IMR-90 (cell line): Measurements from ENCODE around the gene ADM5. TPM values are rescaled to one million over a fixed set of nuclear protein-coding genes. Genes with fewer than 3 reads are reported as not detected.

Source experiments
- ATAC-seq: fragments of 200-7000 bp; cut with Tn5 transposase; 2 replicates; pipeline ENCODE4 v1.9.1; 2020; ENCODE audit warnings: low read depth, mild to moderate bottlenecking, moderate library complexity
- BruUV-seq: library from RNA; stranded (reverse); fragments of 400-500 nt; replicated peaks from 2 replicates; lab custom pipeline; 2021; lab: Mats Ljungman, UMichigan
- CTCF ChIA-PET: fragments of 300-600 bp; formaldehyde crosslinking; extraction: SDS; loops from one replicate; lab custom pipeline; 2021; ENCODE audit warnings: antibody characterized with exemption; lab: Yijun Ruan, JAX
- POLR2A ChIA-PET: fragments of 300-600 bp; sonication (Branson Sonifier 250); formaldehyde crosslinking; loops from one replicate; lab custom pipeline; 2022; ENCODE audit warnings: antibody characterized with exemption; ENCODE audit not compliant: unreplicated experiment; lab: Charles Lee
- DNase-seq: peaks from one replicate; pipeline ENCODE4 v3.0.0; 2013
- H2AFZ ChIP-seq: replicated peaks from 2 replicates; pipeline ENCODE3; 2013; ENCODE audit warnings: low read length, mild to moderate bottlenecking; ENCODE audit not compliant: poor library complexity
- H2AK5ac ChIP-seq: 2 replicates; pipeline ENCODE4 v1.6.1; 2013; ENCODE audit warnings: low read depth, low read length, inconsistent platforms
- H2AK9ac ChIP-seq: replicated peaks from 2 replicates; pipeline ENCODE3; 2013; ENCODE audit warnings: mild to moderate bottlenecking, low read depth, low read length, moderate library complexity; ENCODE audit not compliant: poor library complexity
- H2BK120ac ChIP-seq: 2 replicates; pipeline ENCODE4 v1.6.1; 2013; ENCODE audit warnings: low read depth, low read length, inconsistent platforms
- H2BK15ac ChIP-seq: 3 replicates; pipeline ENCODE4 v1.6.1; 2013; ENCODE audit warnings: low read depth, low read length, inconsistent platforms
- H2BK20ac ChIP-seq: 2 replicates; pipeline ENCODE4 v1.6.1; 2013; ENCODE audit warnings: low read depth, mild to moderate bottlenecking, inconsistent platforms, low read length, moderate library complexity
- H2BK5ac ChIP-seq: 2 replicates; pipeline ENCODE4 v1.6.1; 2013; ENCODE audit warnings: mild to moderate bottlenecking, low read depth, low read length, inconsistent platforms; ENCODE audit not compliant: poor library complexity, severe bottlenecking
- H3K14ac ChIP-seq: replicated peaks from 2 replicates; pipeline ENCODE4 v1.6.1; 2013; ENCODE audit warnings: low read depth, low read length, inconsistent platforms
- H3K18ac ChIP-seq: 2 replicates; pipeline ENCODE4 v1.6.1; 2013; ENCODE audit warnings: low read depth, low read length, control low read depth
- H3K23ac ChIP-seq: 2 replicates; pipeline ENCODE4 v1.6.1; 2013; ENCODE audit warnings: low read depth, low read length, inconsistent platforms
- H3K27ac ChIP-seq: 2 replicates; pipeline ENCODE4 v1.5.1; 2013; ENCODE audit warnings: mild to moderate bottlenecking, control low read depth, low read length; ENCODE audit not compliant: insufficient read depth
- H3K27me3 ChIP-seq: 2 replicates; pipeline ENCODE4 v1.6.1; 2013; ENCODE audit warnings: low read length; ENCODE audit not compliant: control insufficient read depth, insufficient read depth
- H3K36me3 ChIP-seq: 2 replicates; pipeline ENCODE4 v1.6.1; 2013; ENCODE audit warnings: low read length, mixed read lengths; ENCODE audit not compliant: control insufficient read depth, insufficient read depth
- H3K4ac ChIP-seq: 2 replicates; pipeline ENCODE4 v1.6.1; 2013; ENCODE audit warnings: low read depth, low read length, inconsistent platforms
- H3K4me1 ChIP-seq: 2 replicates; pipeline ENCODE4 v1.6.1; 2013; ENCODE audit warnings: low read length, mixed read lengths; ENCODE audit not compliant: control insufficient read depth, insufficient read depth
- H3K4me2 ChIP-seq: 2 replicates; pipeline ENCODE4 v1.6.1; 2013; ENCODE audit warnings: low read depth, mild to moderate bottlenecking, control low read depth, low read length, moderate library complexity
- H3K4me3 ChIP-seq: 2 replicates; pipeline ENCODE4 v1.5.1; 2013; ENCODE audit warnings: low read depth, mild to moderate bottlenecking, control low read depth, low read length, moderate library complexity; ENCODE audit not compliant: insufficient read depth
- H3K56ac ChIP-seq: 2 replicates; pipeline ENCODE4 v1.6.1; 2013; ENCODE audit warnings: low read length, inconsistent platforms; ENCODE audit not compliant: insufficient read depth; ENCODE audit errors: extremely low read depth
- H3K79me1 ChIP-seq, 2 experiments: 2 replicates each; pipeline ENCODE4 v1.6.1; 2013; ENCODE audit warnings: low read length in 2 of 2, inconsistent platforms in 1 of 2, low read depth in 1 of 2
- H3K9ac ChIP-seq: 2 replicates; pipeline ENCODE4 v1.6.1; 2013; ENCODE audit warnings: low read depth, low read length, control low read depth
- H3K9me1 ChIP-seq: 2 replicates; pipeline ENCODE4 v1.6.1; 2013; ENCODE audit warnings: low read length, inconsistent platforms; ENCODE audit not compliant: insufficient read depth
- H3K9me3 ChIP-seq: 2 replicates; pipeline ENCODE4 v1.6.1; 2013; ENCODE audit warnings: low read length; ENCODE audit not compliant: control insufficient read depth, insufficient read depth
- H4K20me1 ChIP-seq: 2 replicates; pipeline ENCODE4 v1.6.1; 2013; ENCODE audit warnings: low read length, inconsistent platforms; ENCODE audit not compliant: insufficient read depth
- H4K5ac ChIP-seq: 2 replicates; pipeline ENCODE4 v1.6.1; 2013; ENCODE audit warnings: mild to moderate bottlenecking, low read depth, low read length, control low read depth
- H4K8ac ChIP-seq, 2 experiments: 2 replicates each; pipeline ENCODE4 v1.6.1; 2013; ENCODE audit warnings: low read depth in 2 of 2, low read length in 2 of 2, control low read depth in 1 of 2, inconsistent platforms in 1 of 2
- H4K91ac ChIP-seq: 2 replicates; pipeline ENCODE4 v1.6.1; 2013; ENCODE audit warnings: low read depth, low read length, inconsistent platforms; ENCODE audit not compliant: insufficient read depth
- BHLHE40 ChIP-seq: fragments of 150-350 bp; IDR thresholded peaks from 2 replicates; pipeline ENCODE4 v1.6.1; 2016; ENCODE audit warnings: mild to moderate bottlenecking, low read depth, low read length
- CEBPB ChIP-seq: IDR thresholded peaks from 2 replicates; pipeline ENCODE4 v1.6.1; 2012; ENCODE audit warnings: low read depth, low read length, improper control_type of control experiment
- FOS ChIP-seq: fragments of 150-350 bp; IDR thresholded peaks from 2 replicates; pipeline ENCODE4 v1.6.1; 2016; ENCODE audit warnings: low read depth, low read length
- MXI1 ChIP-seq: IDR thresholded peaks from 2 replicates; pipeline ENCODE4 v1.6.1; 2012; ENCODE audit warnings: low read depth, mild to moderate bottlenecking, low read length, moderate library complexity, borderline replicate concordance
- WGBS, 2 experiments: methylation state at CpG; one replicate each; pipeline versions ENCODE4 v1.1.5 to v1.1.7; 2013; ENCODE audit warnings: missing lambda C conversion rate in 2 of 2; ENCODE audit not compliant: insufficient read length in 1 of 2; ENCODE audit errors: extremely low coverage in 2 of 2; 5-methylcytosine and 5-hydroxymethylcytosine counted together
- dilution Hi-C: fragments of 300-500 bp; cut with HindIII; formaldehyde crosslinking; loops from one replicate; pipeline ENCODE4 v1.14.3; 2018; ENCODE audit warnings: low sequenced_read_pairs; ENCODE audit not compliant: unreplicated experiment
- in situ Hi-C: fragments of 300-500 bp; cut with MboI; formaldehyde crosslinking; loops from 3 replicates; pipeline ENCODE4 v1.14.3; 2019; ENCODE audit warnings: low sequenced_read_pairs, inconsistent platforms, mixed read lengths
- intact Hi-C: fragments of 100-400 bp; cut with micrococcal nuclease; formaldehyde crosslinking; loops from 2 replicates; pipeline ENCODE4 v1.10.0; 2022
- polyA plus RNA-seq, 3 experiments: library from polyadenylated mRNA; depleted of rRNA; stranded (reverse); fragments of >200 nt; gene quantifications; 2 replicates each; pipeline ENCODE4 v1.2.3, GENCODE V29; 2012; ENCODE audit warnings: low replicate concordance in 1 of 3
- total RNA-seq: library from RNA; depleted of rRNA; stranded (reverse); fragments of >200 nt; gene quantifications from 2 replicates; pipeline ENCODE4 v1.2.3, GENCODE V29; 2012
- TF ChIP-seq, protein P1 (sequence below): conservative IDR thresholded peaks from 2 replicates; pipeline ENCODE4 v1.5.1; 2012; ENCODE audit warnings: mild to moderate bottlenecking, low read depth, low read length, improper control_type of control experiment

The ADM5 gene
- total and polyA plus RNA-seq, 2 of the 4 experiments (the other 2 are of a cell fraction), result 0.18 to 0.99 TPM

GRCh38 chr19:49738268-49738667, 48.9 kb downstream of the ADM5 start (continued):
- TF ChIP-seq, protein P1, sequence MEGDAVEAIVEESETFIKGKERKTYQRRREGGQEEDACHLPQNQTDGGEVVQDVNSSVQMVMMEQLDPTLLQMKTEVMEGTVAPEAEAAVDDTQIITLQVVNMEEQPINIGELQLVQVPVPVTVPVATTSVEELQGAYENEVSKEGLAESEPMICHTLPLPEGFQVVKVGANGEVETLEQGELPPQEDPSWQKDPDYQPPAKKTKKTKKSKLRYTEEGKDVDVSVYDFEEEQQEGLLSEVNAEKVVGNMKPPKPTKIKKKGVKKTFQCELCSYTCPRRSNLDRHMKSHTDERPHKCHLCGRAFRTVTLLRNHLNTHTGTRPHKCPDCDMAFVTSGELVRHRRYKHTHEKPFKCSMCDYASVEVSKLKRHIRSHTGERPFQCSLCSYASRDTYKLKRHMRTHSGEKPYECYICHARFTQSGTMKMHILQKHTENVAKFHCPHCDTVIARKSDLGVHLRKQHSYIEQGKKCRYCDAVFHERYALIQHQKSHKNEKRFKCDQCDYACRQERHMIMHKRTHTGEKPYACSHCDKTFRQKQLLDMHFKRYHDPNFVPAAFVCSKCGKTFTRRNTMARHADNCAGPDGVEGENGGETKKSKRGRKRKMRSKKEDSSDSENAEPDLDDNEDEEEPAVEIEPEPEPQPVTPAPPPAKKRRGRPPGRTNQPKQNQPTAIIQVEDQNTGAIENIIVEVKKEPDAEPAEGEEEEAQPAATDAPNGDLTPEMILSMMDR, result no peak
- no peak for TF ChIP-seq BHLHE40
- TF ChIP-seq CEBPB, result no peak
- no peak for TF ChIP-seq FOS

GRCh38 chr19:49739098-49739497, 49.7 kb downstream of the ADM5 start:
- Histone ChIP-seq H4K8ac (no peak overlapping the region), H2BK120ac (no peak overlapping the region), H3K56ac (no peak overlapping the region), H2BK15ac (no peak overlapping the region), H3K36me3 (no peaks in the 10 kb centered on the region), H4K91ac (no peak overlapping the region), H4K20me1 (no peaks in the 10 kb centered on the region), H3K9me1 (no peaks in the 10 kb centered on the region), H3K14ac (no peak overlapping the region), H3K79me1 (no peaks in the 10 kb centered on the region), H3K4me3 (no peak overlapping the region), H2AK9ac (no peak overlapping the region), H2AFZ (no peak overlapping the region), H3K4ac (no peak overlapping the region), H2BK5ac (no peak overlapping the region), H3K23ac (no peak overlapping the region), H4K5ac (no peak overlapping the region), H3K18ac (no peak overlapping the region), H3K9me3 (no peaks in the 10 kb centered on the region), H3K4me1 (no peaks in the 10 kb centered on the region), H3K27me3 (no peaks in the 10 kb centered on the region; the same call in 1 of the 2 replicates), H2AK5ac (no peak overlapping the region), H3K9ac (no peak overlapping the region), H2BK20ac (no peak overlapping the region), H3K27ac (no peak overlapping the region), H3K4me2 (no peak overlapping the region)
- ChIA-PET POLR2A (no interaction called here), CTCF (no interaction called here)
- intact Hi-C loops (no loop called here), in situ Hi-C loops (no loop called here), dilution Hi-C loops (no loop called here)
- ATAC-seq (no peak), DNase-seq (no peak)
- no TSS peak for BruUV-seq
- no CpG with 5 or more reads among the region's 1 CpG for WGBS, 2 experiments
- TF ChIP-seq BHLHE40, result no peak
- no peak for TF ChIP-seq MXI1
